Activated naive CD8-positive, alpha-beta T cell treated with anti-CD3 and anti-CD28 coated beads for 36 hours (primary cell): ENCODE results near the gene KIAA1191. TPM values are rescaled to one million over a fixed set of nuclear protein-coding genes. Genes with fewer than 3 reads are reported as not detected.

Experiments
- DNase-seq: peaks from one replicate; pipeline ENCODE4 v3.0.0; 2021
- H3K27ac Mint-ChIP-seq: one replicate; pipeline ENCODE4 v1.8.0; 2022; ENCODE audit warnings: mild to moderate bottlenecking, moderate library complexity, mixed read lengths
- H3K27me3 Mint-ChIP-seq: one replicate; pipeline ENCODE4 v1.8.0; 2022; ENCODE audit warnings: mild to moderate bottlenecking, mixed read lengths
- H3K36me3 Mint-ChIP-seq: one replicate; pipeline ENCODE4 v1.8.0; 2021; ENCODE audit warnings: mild to moderate bottlenecking, mixed read lengths
- H3K4me1 Mint-ChIP-seq: one replicate; pipeline ENCODE4 v1.8.0; 2021; ENCODE audit warnings: mixed read lengths
- H3K4me3 Mint-ChIP-seq: one replicate; pipeline ENCODE4 v1.8.0; 2022; ENCODE audit warnings: mild to moderate bottlenecking, moderate library complexity, mixed read lengths
- H3K9me3 Mint-ChIP-seq: one replicate; pipeline ENCODE4 v1.8.0; 2022; ENCODE audit warnings: mixed read lengths
- total RNA-seq, 2 experiments: library from RNA; stranded (reverse); gene quantifications; one replicate each; pipeline ENCODE4 v1.2.3, GENCODE V29; 2021

Gene KIAA1191
- total RNA-seq, 2 experiments from 2014 or later, result 38.2 to 41.7 TPM

GRCh38 chr5:176394881-176395675 is 33.5 kb upstream of the KIAA1191 start:
- Mint-ChIP-seq H3K4me1 (peaks cover 1% of the 10 kb centered on the region), H3K36me3 (peaks cover 8% of the 10 kb centered on the region), H3K4me3 (no peak overlapping the region), H3K27me3 (no peaks in the 10 kb centered on the region), H3K9me3 (no peaks in the 10 kb centered on the region), H3K27ac (no peak overlapping the region)
- no peak for DNase-seq

DNA sequence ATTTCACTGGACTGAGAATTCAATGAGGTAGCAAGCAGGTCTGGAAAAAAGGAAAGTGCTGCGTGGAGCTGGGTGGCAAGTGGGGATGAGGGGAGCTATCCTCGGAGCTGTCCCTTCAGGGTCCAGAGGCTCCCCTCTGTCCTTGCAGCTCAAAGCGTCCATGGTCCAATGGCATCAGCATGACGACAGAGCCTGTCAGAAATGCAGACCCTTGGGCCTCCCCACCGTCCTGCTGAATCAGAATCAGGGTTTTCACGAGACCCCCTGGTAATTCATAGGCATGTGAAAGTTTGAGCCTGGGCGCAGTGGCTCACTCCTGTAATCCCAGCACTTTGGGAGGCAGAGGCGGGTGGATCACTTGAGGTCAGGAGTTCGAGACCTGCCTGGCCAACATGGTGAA is 32.5 kb upstream of the KIAA1191 start:
- Mint-ChIP-seq H3K9me3 (no peaks in the 10 kb centered on the region), H3K36me3 (peaks cover 14% of the 10 kb centered on the region), H3K27ac (no peak overlapping the region), H3K4me1 (peaks cover 4% of the 10 kb centered on the region), H3K27me3 (no peaks in the 10 kb centered on the region), H3K4me3 (no peak overlapping the region)
- no peak for DNase-seq

GRCh38 chr5:176392526-176392925 is 31.0 kb upstream of the KIAA1191 start:
- Mint-ChIP-seq H3K9me3 (no peaks in the 10 kb centered on the region), H3K4me1 (peaks cover 4% of the 10 kb centered on the region), H3K27ac (no peak overlapping the region), H3K4me3 (no peak overlapping the region), H3K36me3 (peaks cover 22% of the 10 kb centered on the region), H3K27me3 (no peaks in the 10 kb centered on the region)
- no peak for DNase-seq

GRCh38 chr5:176391999-176392398 is 30.4 kb upstream of the KIAA1191 start:
- DNase-seq, result no peak
- Mint-ChIP-seq H3K27me3 (no peaks in the 10 kb centered on the region), H3K9me3 (no peaks in the 10 kb centered on the region), H3K4me1 (peaks cover 7% of the 10 kb centered on the region), H3K36me3 (peaks cover 28% of the 10 kb centered on the region), H3K27ac (no peak overlapping the region), H3K4me3 (no peak overlapping the region)

DNA sequence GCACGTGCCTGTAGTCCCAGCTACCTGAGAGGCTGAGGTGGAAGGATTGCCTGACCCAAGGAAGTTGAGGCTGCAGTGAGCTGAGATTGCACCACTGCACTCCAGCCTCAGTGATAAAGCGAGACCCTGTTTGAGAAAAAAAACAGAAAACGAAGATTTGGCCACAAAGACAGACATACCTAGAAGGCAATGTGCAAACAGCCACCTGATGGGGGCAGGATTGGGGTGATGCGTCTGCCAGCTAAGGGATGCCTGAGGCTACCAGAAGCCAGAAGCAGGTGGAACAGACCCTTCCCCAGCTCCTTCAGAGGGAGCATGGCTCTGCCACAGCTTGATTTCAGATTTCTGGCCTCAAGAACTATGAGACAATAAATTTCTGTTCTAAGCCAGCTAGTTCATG is 29.9 kb upstream of the KIAA1191 start:
- Mint-ChIP-seq H3K4me3 (no peak overlapping the region), H3K36me3 (peaks cover 33% of the 10 kb centered on the region), H3K27ac (no peak overlapping the region), H3K4me1 (peaks cover 12% of the 10 kb centered on the region), H3K9me3 (no peaks in the 10 kb centered on the region), H3K27me3 (no peaks in the 10 kb centered on the region)
- DNase-seq, result no peak

GRCh38 chr5:176389135-176390123 is 27.9 kb upstream of the KIAA1191 start:
- H3K9me3 Mint-ChIP-seq, result no peaks in the 10 kb centered on the region
- H3K27me3 Mint-ChIP-seq, result no peaks in the 10 kb centered on the region
- H3K4me1 Mint-ChIP-seq, result peaks cover 27% of the 10 kb centered on the region
- H3K36me3 Mint-ChIP-seq, result peaks cover 48% of the 10 kb centered on the region
- H3K4me3 Mint-ChIP-seq, result peak overlapping the region; percentile 98
- no peak for DNase-seq
- peak overlapping the region; percentile 100 for H3K27ac Mint-ChIP-seq

DNA sequence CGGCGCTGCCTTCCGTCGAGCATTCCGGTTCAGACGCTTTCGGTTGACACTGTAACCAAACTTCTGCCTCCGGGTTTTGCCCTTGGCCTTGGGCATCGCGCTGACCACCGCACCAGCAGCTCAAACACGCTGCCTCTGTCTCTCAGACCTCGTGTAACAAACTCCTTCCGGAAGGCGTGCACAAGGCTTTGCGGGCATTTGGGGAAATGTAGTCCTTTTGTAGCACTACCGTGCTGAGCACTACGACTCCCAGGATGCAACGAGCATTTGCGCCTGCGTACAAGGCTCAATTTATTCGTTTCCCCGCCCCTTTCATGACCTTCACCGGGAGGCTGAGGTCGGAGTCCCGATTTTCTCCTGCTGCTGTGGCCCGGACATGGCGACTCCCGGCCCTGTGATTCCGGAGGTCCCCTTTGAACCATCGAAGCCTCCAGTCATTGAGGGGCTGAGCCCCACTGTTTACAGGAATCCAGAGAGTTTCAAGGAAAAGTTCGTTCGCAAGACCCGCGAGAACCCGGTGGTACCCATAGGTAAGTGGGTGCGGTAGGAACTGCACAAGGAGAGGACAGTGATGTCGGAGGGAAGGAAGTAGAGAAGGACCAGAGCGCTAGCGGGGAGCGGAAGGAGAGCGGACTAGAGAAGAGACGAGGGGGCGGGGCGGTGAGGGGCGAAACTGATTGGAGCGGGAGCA is 27.0 kb upstream of the KIAA1191 start, which contains the start of the genes HIGD2A and NOP16:
TSS of gene HIGD2A (plus strand) at position 308 of the 691 bp plus-strand sequence. CDS start at position 377, 69 bp downstream.
TSS of gene NOP16 (minus strand) at position 155 of the 691 bp plus-strand sequence. CDS start at position 96, 59 bp downstream.
- Mint-ChIP-seq H3K9me3 (no peaks in the 10 kb centered on the region), H3K27ac (peak within 1 kb of the TSS; percentile 100)

GRCh38 chr5:176388003-176388443 is 26.5 kb upstream of the KIAA1191 start:
- no peak for DNase-seq
- H3K4me1 Mint-ChIP-seq, result peaks cover 27% of the 10 kb centered on the region
- no peaks in the 10 kb centered on the region for H3K9me3 Mint-ChIP-seq
- peak overlapping the region; percentile 100 for H3K27ac Mint-ChIP-seq
- no peaks in the 10 kb centered on the region for H3K27me3 Mint-ChIP-seq
- peaks cover 53% of the 10 kb centered on the region for H3K36me3 Mint-ChIP-seq
- H3K4me3 Mint-ChIP-seq, result peak overlapping the region; percentile 98

More for the DNA sequence above, 27.0 kb upstream of the KIAA1191 start, which contains the start of the genes HIGD2A and NOP16:
- H3K36me3 Mint-ChIP-seq, result peaks cover 53% of the 10 kb centered on the region
- peaks cover 27% of the 10 kb centered on the region for H3K4me1 Mint-ChIP-seq
- peak within 1 kb of the TSS; percentile 98 for H3K4me3 Mint-ChIP-seq
- peak; percentile 98 for DNase-seq
- H3K27me3 Mint-ChIP-seq, result no peaks in the 10 kb centered on the region

- Mint-ChIP-seq H3K36me3 (peaks cover 55% of the 10 kb centered on the region), H3K4me3 (peak overlapping the region; percentile 98), H3K9me3 (no peaks in the 10 kb centered on the region), H3K27me3 (no peaks in the 10 kb centered on the region), H3K27ac (peak overlapping the region; percentile 100), H3K4me1 (peaks cover 27% of the 10 kb centered on the region)
- no peak for DNase-seq
These were observed 25.9 kb upstream of the KIAA1191 start for GRCh38 chr5:176387384-176387925.

GRCh38 chr5:176386491-176386890 is 24.9 kb upstream of the KIAA1191 start:
- DNase-seq, result no peak
- Mint-ChIP-seq H3K9me3 (no peaks in the 10 kb centered on the region), H3K4me1 (peaks cover 26% of the 10 kb centered on the region), H3K27ac (peak overlapping the region; percentile 18), H3K4me3 (peak overlapping the region; percentile 98), H3K27me3 (no peaks in the 10 kb centered on the region), H3K36me3 (peaks cover 63% of the 10 kb centered on the region)

DNA sequence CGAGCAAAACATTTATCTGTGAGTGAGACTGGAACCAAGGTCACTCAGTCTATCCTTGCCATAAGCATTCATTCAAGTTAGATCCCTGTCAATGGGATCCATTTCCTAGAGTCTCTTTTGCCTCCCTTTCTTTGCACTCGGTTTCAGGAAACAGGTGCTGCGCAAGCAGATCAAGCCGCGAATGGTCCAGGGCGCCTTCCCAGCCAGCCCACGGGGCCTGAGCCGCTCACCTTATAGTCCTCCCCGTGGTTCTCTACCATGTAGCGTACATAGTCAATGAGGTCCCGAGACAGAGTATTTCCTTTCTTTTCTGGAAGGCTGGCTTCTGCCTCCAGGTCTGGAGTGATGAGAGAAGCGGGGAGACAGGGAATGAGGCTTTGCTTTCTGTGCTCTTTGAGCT is 23.4 kb upstream of the KIAA1191 start:
- Mint-ChIP-seq H3K4me3 (no peak overlapping the region), H3K27ac (no peak overlapping the region), H3K4me1 (peaks cover 26% of the 10 kb centered on the region), H3K9me3 (no peaks in the 10 kb centered on the region), H3K36me3 (peaks cover 55% of the 10 kb centered on the region), H3K27me3 (no peaks in the 10 kb centered on the region)
- DNase-seq, result no peak

DNA sequence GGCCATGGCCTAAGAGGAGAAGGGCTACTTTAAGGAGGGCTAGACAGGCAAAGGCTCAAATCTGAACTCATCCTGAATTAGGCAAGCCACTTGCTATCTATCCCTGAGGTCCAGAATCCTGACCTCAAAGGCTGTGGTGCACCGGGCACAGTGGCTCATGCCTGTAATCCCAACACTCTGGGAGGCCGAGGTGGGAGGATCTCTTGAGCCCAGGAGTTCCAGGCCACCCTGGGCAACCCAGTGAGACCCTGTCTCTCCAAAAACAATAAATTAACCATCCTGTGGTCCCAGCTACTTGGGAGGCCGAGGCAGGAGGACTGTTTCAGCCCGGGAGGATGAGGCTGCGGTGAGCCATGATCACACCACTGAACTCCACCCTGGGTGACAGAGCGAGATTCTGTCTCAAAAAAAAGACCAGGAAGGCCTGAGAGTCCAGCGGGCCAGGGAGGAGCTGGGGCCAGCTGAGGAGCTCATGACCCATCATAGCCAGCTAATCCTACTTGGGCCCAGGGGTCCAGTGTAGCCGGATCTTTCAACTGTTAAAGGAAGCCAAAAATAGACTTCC is 22.9 kb upstream of the KIAA1191 start:
- Mint-ChIP-seq H3K36me3 (peaks cover 57% of the 10 kb centered on the region), H3K27ac (no peak overlapping the region)

DNA sequence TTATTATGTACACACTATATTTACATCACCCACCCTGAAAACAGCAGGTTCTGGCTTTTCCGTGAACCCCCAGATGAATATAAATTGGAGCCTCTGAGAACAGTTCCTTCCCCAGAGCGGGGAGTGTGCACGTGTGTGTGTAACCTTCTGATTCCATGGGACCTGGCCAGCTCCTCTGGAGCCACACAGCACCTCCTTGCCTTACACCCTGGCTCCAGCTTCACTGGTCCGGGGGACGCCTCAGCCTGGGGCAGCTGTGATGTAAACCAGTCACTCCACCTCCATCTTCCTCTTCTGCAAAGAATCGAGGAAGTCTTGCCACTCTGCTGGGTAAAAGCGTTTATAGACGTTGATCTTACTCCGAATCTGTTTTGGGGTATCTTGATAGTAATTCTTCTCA is 22.4 kb upstream of the KIAA1191 start:
- no peak for DNase-seq
- Mint-ChIP-seq H3K36me3 (peaks cover 60% of the 10 kb centered on the region), H3K4me3 (no peak overlapping the region), H3K27ac (no peak overlapping the region), H3K9me3 (no peaks in the 10 kb centered on the region), H3K4me1 (peaks cover 23% of the 10 kb centered on the region), H3K27me3 (no peaks in the 10 kb centered on the region)

More for the DNA sequence above, 22.9 kb upstream of the KIAA1191 start:
- Mint-ChIP-seq H3K9me3 (no peaks in the 10 kb centered on the region), H3K4me1 (peaks cover 23% of the 10 kb centered on the region), H3K4me3 (no peak overlapping the region), H3K27me3 (no peaks in the 10 kb centered on the region)
- DNase-seq, result no peak
